Measurements from ENCODE around the gene PLD3.

Gene PLD3

DNA sequence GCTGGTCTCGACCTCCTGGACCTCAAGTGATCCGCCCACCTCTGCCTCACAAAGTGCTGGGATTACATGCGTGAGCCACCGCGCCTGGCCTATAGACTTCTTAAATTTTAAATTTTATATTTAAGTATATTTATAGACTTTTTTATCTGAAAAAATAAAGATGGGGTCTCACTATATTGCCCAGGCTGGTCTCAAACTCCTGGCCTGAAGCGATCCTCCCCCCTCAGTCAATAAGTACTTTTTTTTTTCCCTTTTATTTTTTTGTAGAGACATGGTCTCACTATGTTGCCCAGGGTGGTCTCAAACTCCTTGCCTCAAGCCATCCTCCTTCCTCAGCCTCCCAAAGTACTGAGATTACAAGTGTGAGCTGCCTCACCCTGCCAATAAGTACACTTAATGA is 75.4 kb downstream of the PLD3 start:
- no peak for DNase-seq (ENCODE audit: low read depth)
- peak overlapping the region; percentile 80 for H3K4me3 ChIP-seq (ENCODE audit: low read depth, low read length)
- no peak for TF ChIP-seq CTCF (IDR thresholded peaks at IDR 0.05; ENCODE audit: insufficient read depth, low read depth, low read length, missing control alignments)

DNA sequence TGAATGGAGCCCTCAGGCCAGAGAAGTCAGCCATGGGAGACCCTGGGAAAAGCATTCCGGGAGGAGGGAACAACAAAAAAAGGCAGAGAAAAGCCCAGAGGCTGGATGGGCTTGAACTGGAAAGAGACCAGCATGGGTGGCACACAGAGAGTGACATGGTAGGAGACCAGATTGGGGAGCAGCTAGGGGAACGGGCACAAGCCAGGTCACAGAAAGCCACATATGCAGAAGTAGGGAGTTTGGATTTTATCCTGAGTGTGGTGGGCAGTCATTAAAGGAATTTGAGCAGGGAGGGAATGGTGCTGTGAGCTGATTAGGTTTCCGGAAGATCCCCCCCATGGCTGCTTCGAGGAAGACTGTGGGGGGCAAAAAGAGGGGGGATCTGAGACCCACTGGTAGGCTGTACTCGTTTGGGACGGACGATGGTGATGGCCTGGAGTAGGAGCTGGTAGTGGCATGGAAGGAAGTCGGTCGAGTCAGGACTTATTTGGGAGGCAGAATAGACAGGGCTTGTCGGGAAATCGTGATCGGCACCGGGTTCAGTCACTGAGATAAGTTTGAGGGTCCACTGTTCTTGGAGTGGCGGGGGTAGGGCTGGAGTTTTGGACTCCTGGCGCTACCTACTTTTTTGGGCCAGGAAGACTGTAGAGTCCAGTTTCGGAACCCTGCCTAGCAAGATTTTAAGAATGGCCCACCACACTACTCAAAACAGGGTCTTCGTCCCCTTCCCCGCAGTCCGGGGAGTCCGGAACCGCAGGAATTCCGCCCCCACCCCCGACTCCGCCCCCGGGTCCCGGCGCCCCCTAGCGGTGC is 76.3 kb downstream of the PLD3 start:
- peak; percentile 24 for DNase-seq (ENCODE audit: low read depth)
- H3K4me3 ChIP-seq (ENCODE audit: low read depth, low read length), result peak overlapping the region; percentile 80
- no peak for TF ChIP-seq CTCF (IDR thresholded peaks at IDR 0.05; ENCODE audit: insufficient read depth, low read depth, low read length, missing control alignments)

DNA sequence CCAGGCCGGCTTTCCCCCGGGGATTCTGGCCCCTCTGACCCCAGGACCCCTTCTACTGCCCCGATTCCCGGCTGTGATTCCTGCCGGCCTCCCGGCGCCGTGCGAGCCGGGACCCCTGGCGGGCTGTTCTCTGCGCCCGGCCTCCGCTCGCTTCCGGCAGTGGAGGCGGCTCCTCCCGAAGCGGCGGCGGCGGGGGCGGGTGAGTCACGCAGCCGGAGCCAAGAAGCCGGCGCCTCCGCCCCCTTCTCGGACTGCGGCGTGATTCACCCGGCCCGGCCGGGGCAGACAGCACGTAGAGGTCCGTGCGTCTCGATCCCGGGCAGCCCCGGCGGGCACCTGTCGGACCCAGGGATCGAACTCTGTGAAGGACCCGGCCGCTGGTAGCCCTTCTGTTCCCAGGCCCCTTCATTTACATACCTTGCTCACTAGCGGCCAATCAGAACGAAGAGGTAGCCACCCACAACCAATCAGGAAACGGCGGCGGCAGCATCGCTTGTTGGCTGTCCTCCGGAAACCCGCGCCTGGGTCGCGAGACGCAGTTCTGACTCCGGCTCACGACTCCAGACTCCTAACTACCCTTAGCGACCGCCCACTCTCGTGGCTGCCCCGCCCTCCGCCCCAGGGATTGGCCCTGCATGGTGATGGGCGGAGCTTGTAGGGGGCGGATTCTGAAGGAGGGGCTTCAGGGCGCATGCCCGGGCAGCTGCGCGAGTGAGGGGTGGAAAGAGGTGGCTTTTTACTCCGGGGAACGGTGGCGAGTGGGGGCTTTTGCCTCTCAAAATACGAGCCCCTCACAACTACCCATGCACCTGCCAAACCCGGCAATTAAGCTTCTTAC is 77.2 kb downstream of the PLD3 start, which contains the start of gene SERTAD1:
Gene SERTAD1 (minus strand): TSS at position 543 of the 838 bp plus-strand sequence. CDS start 2,446 bp downstream, outside the sequence.
- peak; percentile 100 for DNase-seq (ENCODE audit: low read depth)
- peak within 1 kb of the TSS; percentile 80 for H3K4me3 ChIP-seq (ENCODE audit: low read depth, low read length)
- TF ChIP-seq CTCF (IDR thresholded peaks at IDR 0.05; ENCODE audit: insufficient read depth, low read depth, low read length, missing control alignments), result peak; percentile 73
